GM12891 (cell line): Measurements from ENCODE around the gene CACTIN.

Source experiments
- PAX5 ChIP-seq: IDR thresholded peaks from 2 replicates; pipeline ENCODE4 v1.6.1; 2011; ENCODE audit warnings: low read length, moderate library complexity, mild to moderate bottlenecking; ENCODE audit not compliant: insufficient read depth, severe bottlenecking
- POLR2A ChIP-seq: IDR thresholded peaks from 2 replicates; pipeline ENCODE4 v1.6.1; 2011; ENCODE audit warnings: low read depth, low read length, control low read depth
- POLR2AphosphoS5 ChIP-seq: IDR thresholded peaks from 2 replicates; pipeline ENCODE4 v1.6.1; 2011; ENCODE audit warnings: low read depth, low read length, control low read depth
- TAF1 ChIP-seq: IDR thresholded peaks from 2 replicates; pipeline ENCODE4 v1.6.1; 2011; ENCODE audit warnings: low read depth, low read length, control low read depth

GRCh38 chr19:3626473-3627350 is at the start of gene CACTIN:
- TF ChIP-seq POLR2A: peak; percentile 89
- TF ChIP-seq POLR2AphosphoS5: peak; percentile 92
- TF ChIP-seq TAF1: peak; percentile 68
- TF ChIP-seq PAX5: peak; percentile 36
